Dedifferentiated amniotic fluid mesenchymal stem cell (primary cell): ENCODE results near the gene HIPK2.

Experiments
- DNase-seq: peaks from one replicate; pipeline ENCODE4 v3.0.0-alpha.2; 2016; ENCODE audit errors: extremely low spot score

HIPK2 gene

DNA sequence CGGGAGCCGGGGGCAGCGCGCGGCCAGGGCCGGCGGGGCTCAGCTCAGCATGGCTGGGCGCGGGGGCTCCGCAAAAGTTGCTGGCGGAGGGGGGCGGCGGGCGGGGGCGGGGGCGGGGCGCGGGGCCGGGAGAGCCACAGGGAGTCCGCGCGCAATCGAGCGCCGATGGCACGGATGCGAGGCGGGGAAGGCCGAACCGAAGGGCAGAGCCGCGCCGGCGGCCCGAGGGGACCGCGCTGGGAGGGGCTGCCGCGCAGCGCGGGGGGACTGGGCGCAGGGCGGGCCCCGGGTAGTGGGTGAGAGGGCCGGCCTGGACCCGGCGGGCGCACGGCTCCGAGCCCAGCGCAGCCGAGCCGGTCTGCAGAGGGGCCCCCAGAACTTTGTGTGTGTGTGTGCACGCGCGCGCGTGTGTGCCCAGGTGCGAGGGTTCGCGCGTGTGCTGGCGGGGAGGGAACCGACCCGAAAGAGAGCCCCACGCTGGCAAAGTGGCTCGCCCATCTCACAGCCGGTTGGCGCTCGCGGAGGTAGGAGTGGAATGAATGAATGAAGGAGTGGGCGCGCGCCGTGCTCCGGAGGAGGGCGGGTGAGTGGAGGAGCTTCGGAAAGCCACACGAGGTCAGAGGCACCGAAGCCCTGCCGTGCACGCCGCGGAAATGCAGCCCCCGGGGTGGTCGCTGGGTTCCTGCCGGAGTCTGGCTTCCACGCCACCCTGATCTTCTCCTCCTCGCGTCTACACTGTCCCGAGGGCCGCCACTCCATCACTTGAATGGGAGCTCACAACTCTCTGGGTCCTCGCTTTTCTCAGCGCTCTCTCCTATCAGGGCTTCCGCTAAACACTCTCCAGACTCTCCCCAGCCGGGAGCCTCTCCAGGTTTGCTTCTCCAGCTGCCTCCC, at the start of gene HIPK2:
Gene HIPK2 (minus strand): TSS at position 51 of the 894 bp plus-strand sequence. CDS start 375 bp downstream, outside the sequence.
- peak; percentile 50 for DNase-seq

DNA sequence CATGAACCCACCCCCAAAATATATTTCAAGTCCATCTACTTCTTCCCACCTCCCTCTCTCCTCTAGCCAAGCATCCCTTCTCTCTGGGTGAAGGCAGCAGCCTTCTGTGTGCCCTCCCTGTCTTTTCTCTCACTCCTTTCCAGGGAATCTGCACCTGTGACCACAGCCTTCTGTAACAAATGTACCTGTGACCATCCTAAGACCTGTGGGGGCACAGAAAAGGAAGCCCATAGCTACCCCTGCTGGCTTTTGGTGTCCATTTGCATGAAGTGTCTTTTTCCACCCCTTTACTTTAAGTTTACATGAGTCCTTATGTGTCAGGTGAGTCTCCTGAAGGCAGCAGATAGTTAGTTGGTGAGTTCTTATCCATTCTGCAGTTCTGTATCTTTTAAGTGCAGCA, 49.2 kb upstream of the HIPK2 start:
- DNase-seq = no peak

DNA sequence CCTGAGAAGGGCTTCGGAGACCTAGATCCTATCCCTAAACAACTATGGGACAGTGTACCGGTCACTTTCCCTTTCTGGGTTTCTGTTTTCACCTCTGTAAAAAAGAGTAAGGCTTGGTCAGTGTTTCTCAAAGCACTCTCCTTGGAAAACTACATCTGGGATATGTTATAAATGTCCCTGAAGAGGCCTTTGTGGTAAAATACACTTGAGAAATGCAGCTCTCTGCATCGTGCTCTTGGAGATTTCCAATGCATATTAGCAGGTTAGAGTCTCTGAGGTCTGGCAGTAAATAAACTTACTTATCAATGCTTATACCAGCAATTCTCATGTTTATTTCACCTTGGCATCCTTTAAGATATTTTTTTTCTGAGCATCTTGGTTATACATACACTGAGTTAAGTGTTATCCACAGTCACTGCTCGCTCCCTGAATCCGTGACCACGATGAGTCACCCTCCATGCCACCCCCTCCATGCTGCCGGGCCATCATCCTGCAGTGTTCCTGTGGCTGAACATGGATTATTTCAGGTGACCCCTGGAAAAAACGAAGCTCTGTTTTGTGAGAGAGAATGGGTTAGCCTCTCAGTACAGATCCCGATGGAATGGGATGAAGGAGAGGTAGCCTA, 48.0 kb upstream of the HIPK2 start:
- peak; percentile 33 for DNase-seq

DNA sequence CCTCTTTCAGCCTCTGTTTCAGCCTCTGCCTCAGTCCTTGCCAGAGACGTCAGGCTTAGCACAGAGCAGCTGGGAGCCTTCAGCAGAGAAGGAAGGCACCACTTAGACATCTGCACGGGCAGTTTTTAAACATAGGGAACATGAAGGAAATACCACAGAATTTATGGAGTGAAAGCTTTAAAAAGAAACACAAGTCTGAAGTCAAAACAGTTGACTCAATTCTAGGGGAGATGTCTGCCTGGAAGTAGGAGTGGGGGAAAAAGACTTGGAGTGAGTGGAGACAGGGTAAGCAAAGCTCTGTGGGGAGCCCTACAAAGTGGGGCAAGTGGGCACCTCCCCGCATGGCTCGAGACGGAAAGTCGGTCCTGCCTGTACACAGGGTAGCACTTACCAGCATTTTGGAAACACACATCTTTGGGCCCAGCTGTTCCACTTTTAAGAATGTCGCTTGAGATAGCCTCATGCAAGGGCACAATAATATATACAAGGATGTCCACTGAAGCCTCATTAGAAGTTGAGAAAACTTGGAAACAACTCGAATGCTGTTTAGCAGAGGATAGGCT, 46.2 kb upstream of the HIPK2 start:
- peak; percentile 39 for DNase-seq

DNA sequence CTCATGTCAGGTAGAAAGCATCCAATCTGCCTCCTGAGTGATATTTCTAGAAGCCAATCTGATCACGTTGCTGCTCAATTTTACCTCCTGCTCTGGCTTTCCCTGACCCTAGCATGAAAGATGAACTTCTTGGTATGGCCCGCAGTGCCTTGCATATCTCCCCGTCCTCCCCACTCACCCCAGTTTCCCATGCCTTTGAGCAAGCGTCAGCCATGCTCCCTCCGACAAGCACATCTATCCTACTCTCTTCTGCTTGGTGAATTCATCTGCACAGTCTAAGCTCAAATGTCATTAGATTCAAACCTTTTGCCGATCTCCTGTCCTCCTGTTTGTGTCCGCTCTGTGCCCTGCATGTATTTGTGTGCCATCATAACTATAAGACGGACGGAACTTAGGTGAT, 45.1 kb upstream of the HIPK2 start:
- DNase-seq = no peak

DNA sequence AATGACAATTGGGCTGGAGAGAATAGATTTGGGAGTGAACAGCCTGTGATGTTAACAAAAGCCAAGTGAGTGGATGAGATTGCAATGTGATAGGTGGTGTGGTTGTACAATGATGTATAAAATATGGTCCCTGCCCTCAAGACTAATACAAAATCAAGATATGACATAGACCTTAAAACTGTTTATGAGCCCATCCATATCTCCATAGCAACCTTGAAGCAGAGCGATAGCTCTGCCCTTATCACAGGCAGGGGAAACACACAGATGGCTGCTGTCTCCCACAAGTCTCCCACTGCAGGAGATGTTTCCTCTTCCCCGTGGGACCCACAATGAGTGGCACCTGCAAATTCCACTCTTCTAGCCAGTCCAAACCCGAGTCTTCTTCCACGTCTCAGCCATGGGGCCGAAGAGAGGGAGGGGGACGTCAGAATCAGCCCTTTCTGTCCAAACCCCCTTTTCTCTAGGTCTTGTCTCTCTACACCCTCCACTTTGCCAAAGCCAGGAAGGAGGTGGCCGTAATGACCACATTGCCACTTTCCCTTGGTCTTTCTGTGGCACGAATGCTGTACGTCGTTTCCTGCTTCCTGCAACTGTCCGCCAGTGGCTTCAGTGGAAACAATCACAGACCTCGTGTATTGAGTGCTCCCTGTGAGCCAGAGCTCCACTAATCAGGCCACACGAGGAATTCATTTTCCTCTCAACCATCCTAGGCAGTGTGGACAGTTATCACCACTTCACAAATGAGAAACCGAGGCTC, 43.7 kb upstream of the HIPK2 start:
- no peak for DNase-seq

DNA sequence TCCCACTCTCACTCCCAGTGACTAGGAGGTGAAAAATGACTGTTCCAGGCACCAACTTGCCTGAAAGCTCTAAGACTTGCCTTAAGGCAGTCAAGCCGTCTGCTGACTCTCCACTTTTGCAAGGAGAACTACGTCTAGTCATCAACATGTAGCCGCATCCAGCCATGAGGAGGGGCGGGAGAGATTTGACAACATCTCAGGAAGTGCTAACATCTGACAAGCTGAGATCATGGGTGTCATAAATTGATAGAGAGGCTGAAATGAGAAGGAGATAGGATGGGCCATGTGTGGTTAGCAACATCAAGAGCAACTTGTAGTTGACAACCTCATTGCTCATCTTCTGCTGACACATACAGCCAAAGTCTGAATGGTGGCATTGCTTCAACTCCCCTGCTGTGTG, 42.3 kb upstream of the HIPK2 start:
- no peak for DNase-seq

DNA sequence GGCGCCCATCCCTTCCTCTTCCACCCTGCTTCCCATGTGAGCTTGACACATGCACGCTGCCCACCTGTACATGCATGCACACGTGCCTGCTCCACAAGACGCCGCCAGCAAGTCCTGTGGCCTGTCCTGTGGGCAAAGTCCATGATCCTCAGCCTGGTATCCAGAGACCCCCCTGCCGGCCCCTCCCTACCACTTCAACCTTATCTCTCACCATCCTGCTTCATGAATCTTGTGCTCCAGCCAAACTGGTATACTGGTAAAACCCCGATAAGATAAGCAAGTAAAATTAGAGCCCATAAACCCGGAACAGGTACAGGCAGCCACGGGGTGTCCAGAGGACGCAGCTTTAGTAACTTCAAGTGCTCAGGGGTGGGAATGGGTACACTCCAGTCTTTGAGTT, 39.5 kb upstream of the HIPK2 start:
- DNase-seq = no peak

DNA sequence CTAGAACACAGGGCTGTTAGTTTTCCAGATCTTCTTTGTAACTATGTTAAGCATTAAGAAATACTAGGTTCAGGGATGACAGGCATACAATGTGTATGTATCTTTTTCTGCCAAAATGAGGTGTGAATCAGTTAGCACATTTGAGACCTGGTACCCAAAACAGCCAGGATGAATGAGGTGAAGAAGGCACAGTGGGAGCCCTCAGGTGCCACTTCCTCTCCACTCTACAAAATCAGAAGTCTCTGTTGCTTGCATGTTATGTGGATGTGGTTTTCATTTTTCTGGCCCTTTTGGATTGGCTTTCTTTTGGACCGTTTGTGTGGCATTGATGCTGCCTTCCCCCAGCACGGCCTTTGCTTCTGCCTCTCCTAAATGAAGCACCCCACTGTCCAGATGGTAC, 35.9 kb upstream of the HIPK2 start:
- no peak for DNase-seq

DNA sequence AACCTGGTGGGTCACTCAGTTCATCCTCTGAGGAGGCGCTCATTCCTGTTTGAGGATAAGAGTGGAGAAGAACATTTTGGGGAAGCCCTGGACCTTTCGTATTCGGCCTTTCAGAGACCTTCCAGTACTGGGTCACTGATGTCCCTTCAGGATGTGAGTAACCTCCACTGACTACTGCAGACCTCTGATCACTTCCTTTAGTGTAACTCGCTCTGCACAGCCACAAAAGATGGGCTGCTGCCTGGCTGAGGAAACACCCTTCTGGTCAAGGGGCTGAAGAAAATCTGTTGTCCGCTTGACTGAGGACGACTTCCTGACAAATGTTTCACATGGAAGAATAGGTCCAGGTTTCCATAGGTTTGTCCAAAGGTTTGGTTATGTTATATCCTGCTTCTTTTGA, 35.4 kb upstream of the HIPK2 start:
- DNase-seq = no peak

DNA sequence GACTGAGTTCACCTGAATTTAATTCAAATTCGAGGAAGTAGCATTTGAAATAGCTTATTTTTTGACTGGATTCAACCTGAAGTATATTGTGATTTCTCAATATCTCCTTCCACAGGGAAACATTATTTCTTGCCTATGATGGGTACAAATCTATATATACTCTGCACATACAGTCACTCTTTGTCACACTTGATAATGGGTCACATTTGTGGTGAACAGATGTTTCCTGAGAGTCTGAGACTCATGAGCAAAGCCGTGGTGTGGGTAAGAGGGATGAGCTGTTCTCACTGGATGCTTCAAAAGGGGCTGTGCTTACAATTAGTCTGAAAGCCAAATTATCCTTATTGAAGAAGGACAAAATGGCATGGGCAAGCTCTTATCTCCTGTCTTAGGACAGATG, 33.3 kb upstream of the HIPK2 start:
- no peak for DNase-seq

DNA sequence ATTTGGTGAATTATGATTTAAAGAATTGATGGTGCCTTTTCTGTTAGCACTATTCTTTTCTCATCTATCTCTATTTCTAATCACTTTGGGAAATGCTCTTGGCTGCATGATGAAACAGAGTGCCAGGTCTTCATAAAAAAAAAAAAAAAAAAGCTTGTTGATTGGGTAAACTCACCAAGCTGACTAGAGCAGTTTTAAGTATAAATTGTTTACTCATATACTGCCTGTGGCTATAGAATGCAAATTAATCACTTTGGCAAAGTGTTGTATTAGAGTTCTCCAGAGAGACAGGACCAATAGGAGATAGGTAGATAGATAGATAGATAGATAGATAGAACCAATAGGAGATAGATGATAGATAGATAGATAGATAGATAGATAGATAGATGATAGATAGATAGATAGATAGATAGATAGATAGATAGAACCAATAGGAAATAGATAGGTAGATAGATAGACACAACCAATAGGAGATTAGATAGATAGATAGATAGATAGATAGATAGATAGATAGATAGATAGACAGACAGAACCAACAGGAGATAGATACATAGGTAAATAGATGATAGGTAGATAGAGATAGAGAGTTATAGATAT, 31.1 kb upstream of the HIPK2 start:
- no peak for DNase-seq

DNA sequence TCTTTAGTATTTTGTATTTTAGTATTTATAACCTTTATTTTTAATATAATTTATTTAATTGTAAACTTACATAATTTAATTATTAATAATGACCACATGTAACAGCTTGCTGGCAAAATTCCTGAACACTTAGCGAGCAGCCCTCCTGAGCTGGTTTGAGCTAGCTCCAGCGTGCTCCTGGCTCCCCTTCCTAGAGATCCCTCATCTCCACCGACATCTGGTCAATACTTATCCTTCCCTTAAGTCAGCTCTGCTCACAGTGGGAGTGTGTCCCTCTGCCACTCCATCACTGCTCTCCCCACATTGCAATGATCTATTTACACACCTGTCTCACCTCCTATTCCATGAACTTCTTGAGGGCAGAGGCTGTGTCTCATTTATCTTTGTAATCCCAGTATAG, 30.6 kb upstream of the HIPK2 start:
- no peak for DNase-seq

DNA sequence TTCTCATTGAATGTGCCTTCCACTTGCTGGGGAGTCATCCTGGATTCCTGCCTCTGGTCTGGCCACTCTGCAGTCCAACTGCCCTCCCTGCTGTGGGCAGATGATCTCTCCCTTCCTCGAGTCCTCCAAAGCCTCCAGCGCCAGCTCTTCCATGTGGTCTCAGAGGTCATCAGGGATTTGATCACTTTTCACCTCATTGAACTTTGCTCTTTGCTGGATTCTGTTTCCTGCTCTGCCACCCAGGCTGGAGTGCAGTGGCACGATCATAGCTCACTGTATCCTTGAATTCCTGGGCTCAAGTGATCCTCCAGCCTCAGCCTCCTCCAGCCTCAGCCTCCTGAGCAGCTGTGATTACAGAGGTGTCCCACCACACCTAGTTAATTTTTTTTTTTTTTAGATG, 29.2 kb upstream of the HIPK2 start:
- no peak for DNase-seq

DNA sequence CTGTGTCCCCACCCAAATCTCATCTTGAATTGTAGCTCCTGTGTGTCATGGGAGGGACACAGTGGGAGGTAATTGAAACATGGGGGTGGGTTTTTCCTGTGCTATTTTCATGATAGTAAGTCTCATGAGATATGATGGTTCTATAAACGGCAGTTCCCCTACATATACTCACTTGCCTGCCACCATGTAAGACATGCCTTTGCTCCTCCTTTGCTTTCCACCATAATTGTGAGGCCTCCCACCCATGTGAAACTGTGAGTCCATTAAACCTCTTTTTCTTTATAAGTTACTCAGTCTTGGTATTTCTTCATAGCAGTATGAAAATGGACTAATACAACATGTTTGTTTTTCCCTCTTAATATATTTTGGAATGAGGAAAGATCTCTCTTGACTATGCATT, 26.8 kb upstream of the HIPK2 start:
- DNase-seq = no peak

DNA sequence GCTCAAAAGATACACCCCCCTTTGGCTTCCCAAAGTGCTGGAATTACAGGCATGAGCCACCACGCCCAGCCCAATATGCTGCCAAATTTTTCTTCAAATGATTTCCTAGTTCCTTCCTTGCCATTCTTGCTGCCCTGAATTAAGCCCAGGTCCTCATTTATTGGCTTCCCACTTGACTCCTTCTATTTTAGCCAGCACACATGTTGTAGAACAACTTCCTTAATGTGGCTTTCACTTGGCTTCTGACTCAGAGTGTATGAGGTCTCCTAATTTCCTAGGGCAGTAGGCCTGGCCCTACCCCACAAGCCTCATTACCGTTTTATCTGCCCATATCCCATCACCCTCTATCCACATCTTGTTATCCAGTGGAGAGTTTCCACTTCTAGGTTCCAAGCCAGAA, 21.8 kb upstream of the HIPK2 start:
- DNase-seq = no peak

DNA sequence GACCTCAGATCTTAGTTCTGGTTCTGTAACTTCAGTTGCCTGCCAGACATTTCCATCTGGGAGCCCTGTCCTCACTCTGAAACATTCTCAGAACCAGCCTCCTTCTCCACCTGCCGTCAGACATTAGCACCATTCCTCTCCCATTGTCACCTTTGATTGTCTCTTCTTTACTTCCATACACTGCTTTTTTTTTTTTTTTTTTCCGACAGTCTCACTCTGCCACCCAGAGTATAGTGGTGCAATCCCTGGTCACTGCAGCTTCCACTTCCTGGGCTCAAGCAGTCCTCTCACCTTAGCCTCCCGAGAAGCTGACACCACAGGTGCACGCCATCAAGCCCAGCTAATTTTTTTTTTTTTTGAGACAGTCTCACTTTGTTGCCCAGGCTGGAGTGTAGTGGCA, 21.1 kb upstream of the HIPK2 start:
- DNase-seq = no peak

DNA sequence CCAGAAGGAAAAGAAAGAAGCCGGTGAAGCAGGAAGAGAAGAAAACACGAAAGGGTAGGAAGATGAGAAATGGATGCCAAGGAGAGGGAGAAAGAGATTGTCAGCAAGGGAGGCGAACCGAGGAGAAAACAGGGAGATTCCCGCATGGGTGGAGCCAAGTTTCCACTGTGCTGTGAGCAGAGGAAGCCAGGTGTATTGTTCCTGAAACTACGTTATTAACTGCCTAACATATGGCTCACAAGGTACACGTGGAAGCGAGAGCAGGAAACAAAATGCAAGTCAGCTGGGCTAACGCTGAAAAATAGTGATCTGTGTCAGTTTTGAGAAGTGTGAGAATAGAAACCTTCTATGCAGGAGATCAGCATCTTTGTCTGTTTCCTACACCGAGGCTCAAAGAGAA, 20.4 kb upstream of the HIPK2 start:
- DNase-seq = no peak

DNA sequence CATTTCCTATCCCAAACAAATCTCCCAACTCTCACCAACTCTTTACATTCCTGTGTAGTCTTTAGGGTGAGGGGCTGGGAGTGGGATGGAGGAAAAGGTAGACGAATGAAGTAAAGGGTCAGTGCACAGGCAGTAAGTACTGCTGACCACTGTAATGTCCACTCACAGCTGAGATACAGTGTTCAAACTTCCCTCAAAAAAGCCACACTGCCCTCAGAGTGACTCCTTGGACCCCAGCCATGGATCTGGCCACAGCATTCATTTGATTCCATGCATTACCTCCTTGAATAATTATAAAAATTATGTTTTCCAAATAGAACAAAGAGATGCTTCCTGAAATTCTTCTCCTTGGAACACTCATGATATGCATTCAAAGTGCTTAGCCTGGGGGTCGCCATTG, 19.8 kb upstream of the HIPK2 start:
- DNase-seq = no peak

DNA sequence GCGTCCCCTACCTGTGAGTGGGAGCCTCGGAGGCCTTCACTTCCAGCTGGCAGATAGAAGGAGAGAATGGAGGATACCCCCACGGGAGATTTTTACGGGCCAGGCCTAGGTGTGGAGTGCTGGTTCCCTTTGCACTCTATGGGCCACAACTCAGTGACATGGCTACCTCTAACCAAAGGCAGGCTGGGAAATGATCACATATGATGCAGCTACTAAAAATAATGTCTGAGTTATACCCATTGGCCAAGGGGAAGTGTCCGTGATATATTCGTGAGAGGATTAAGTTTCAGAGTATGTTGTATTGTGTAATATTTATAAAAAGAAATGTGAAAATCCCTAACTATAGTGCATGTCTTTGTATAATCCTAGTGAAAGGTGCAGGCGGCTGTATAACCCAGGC, 13.5 kb upstream of the HIPK2 start:
- no peak for DNase-seq

DNA sequence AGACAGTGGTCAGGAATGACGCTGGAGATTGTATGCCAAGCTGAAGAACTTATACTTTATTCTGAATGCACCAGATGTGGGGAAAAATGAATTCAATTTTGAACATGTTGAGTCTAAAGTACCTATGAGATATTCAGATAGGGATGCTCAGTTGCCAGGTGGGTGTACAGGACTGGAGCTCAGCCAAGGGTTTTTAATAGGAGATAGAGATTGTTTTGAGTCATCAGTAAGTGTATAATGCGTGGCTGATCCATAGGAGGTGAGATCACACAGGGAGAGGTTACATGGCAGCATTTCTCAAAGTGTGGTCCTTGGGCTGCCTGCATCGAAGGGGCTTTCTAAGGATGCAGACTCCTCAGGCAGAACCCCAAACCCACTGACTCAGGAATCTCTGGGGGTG, 6.8 kb upstream of the HIPK2 start:
- no peak for DNase-seq
